Activated T-cell treated with anti-CD3 and anti-CD28 coated beads for 4 hours (primary cell): ENCODE data around the gene TUB.

Experiments used
- DNase-seq: peaks from one replicate; pipeline ENCODE4 v3.0.0-alpha.2; 2020

Gene TUB

GRCh38 chr11:8093931-8094575, 13.0 kb downstream of the TUB start:
- DNase-seq, result no peak

- DNase-seq, result no peak
These were observed 13.6 kb downstream of the TUB start for GRCh38 chr11:8094656-8095055.

- DNase-seq, result no peak
These were observed 14.4 kb downstream of the TUB start for GRCh38 chr11:8095371-8095770.

GRCh38 chr11:8095806-8096522, 15.0 kb downstream of the TUB start:
- no peak for DNase-seq

- no peak for DNase-seq
These were observed 15.6 kb downstream of the TUB start for GRCh38 chr11:8096575-8096974.

- no peak for DNase-seq
These were observed 16.1 kb downstream of the TUB start for GRCh38 chr11:8097062-8097461.

- DNase-seq, result no peak
These were observed 16.5 kb downstream of the TUB start for GRCh38 chr11:8097468-8097867.

GRCh38 chr11:8097926-8098325, 16.9 kb downstream of the TUB start:
- no peak for DNase-seq

- DNase-seq, result no peak
These were observed 17.4 kb downstream of the TUB start for GRCh38 chr11:8098361-8098760.

GRCh38 chr11:8098879-8099278, 17.9 kb downstream of the TUB start:
- no peak for DNase-seq

GRCh38 chr11:8099291-8099899, 18.4 kb downstream of the TUB start:
- DNase-seq, result peak; percentile 68

GRCh38 chr11:8100158-8100557, 19.1 kb downstream of the TUB start:
- DNase-seq, result no peak

GRCh38 chr11:8100605-8101004, 19.6 kb downstream of the TUB start:
- DNase-seq, result no peak

GRCh38 chr11:8101421-8101820, 20.4 kb downstream of the TUB start:
- no peak for DNase-seq

- no peak for DNase-seq
These were observed 21.4 kb downstream of the TUB start for GRCh38 chr11:8102296-8102915.

GRCh38 chr11:8102965-8103364, 22.0 kb downstream of the TUB start:
- DNase-seq, result no peak

GRCh38 chr11:8103909-8104308, 22.9 kb downstream of the TUB start:
- no peak for DNase-seq

GRCh38 chr11:8105133-8105532, 24.1 kb downstream of the TUB start:
- DNase-seq, result no peak

- no peak for DNase-seq
These were observed 24.7 kb downstream of the TUB start for GRCh38 chr11:8105666-8106065.

- no peak for DNase-seq
These were observed 25.7 kb downstream of the TUB start for GRCh38 chr11:8106679-8107078.

GRCh38 chr11:8107642-8108041, 26.6 kb downstream of the TUB start:
- DNase-seq, result no peak

GRCh38 chr11:8108421-8108820, 27.4 kb downstream of the TUB start:
- DNase-seq, result no peak

- no peak for DNase-seq
These were observed 28.7 kb downstream of the TUB start for GRCh38 chr11:8109675-8110074.

- no peak for DNase-seq
These were observed 29.4 kb downstream of the TUB start for GRCh38 chr11:8110396-8110795.
